Stimulated activated CD4-positive, alpha-beta T cell treated with anti-CD3 and anti-CD28 coated beads, Interleukin-2, amount 100 ng/mL, for 4 hours (primary cell): Measurements from ENCODE around the gene FFAR1.
"Not testable (repeated sequence)": the region's sequence is repeated elsewhere in the genome, so short reads cannot be mapped to it uniquely, and the experiment has no call there.

ENCODE experiments used
- DNase-seq: peaks from one replicate; pipeline ENCODE4 v3.0.0-alpha.2; 2020; ENCODE audit warnings: low read depth

Gene FFAR1

GRCh38 chr19:35360880-35361420, 13.2 kb downstream of the FFAR1 start:
- no peak for DNase-seq

- DNase-seq, result no peak
These were observed 14.7 kb downstream of the FFAR1 start for GRCh38 chr19:35362261-35363000.

- DNase-seq, result no peak
These were observed 15.4 kb downstream of the FFAR1 start for GRCh38 chr19:35363001-35363590.

GRCh38 chr19:35363711-35364425, 16.2 kb downstream of the FFAR1 start:
- no peak for DNase-seq

GRCh38 chr19:35365303-35365702, 17.6 kb downstream of the FFAR1 start:
- no peak for DNase-seq

- DNase-seq, result no peak
These were observed 20.7 kb downstream of the FFAR1 start for GRCh38 chr19:35368378-35368777.

GRCh38 chr19:35369522-35369921, 21.8 kb downstream of the FFAR1 start:
- DNase-seq, result no peak

- DNase-seq, result no peak
These were observed 23.0 kb downstream of the FFAR1 start, which contains the start of gene GPR42 for GRCh38 chr19:35370722-35371121. GPR42 (plus strand) TSS chr19:35371068; CDS start chr19:35371360, 292 bp downstream.

- no peak for DNase-seq
These were observed 25.8 kb downstream of the FFAR1 start for GRCh38 chr19:35373492-35373891.

- DNase-seq, result not testable (repeated sequence)
These were observed 26.3 kb downstream of the FFAR1 start for GRCh38 chr19:35374031-35374430.

GRCh38 chr19:35375505-35376307, 28.0 kb downstream of the FFAR1 start:
- no peak for DNase-seq

GRCh38 chr19:35377656-35378055, 30.0 kb downstream of the FFAR1 start:
- no peak for DNase-seq

GRCh38 chr19:35378356-35378755, 30.7 kb downstream of the FFAR1 start:
- DNase-seq, result no peak

- DNase-seq, result not testable (repeated sequence)
These were observed 31.8 kb downstream of the FFAR1 start for GRCh38 chr19:35379545-35379944.

GRCh38 chr19:35379992-35380391, 32.3 kb downstream of the FFAR1 start:
- DNase-seq, result no peak

GRCh38 chr19:35380450-35381124, 32.9 kb downstream of the FFAR1 start:
- no peak for DNase-seq

GRCh38 chr19:35381318-35381717, 33.6 kb downstream of the FFAR1 start:
- DNase-seq, result no peak

- no peak for DNase-seq
These were observed 34.2 kb downstream of the FFAR1 start for GRCh38 chr19:35381926-35382325.

- no peak for DNase-seq
These were observed 35.8 kb downstream of the FFAR1 start for GRCh38 chr19:35383536-35383935.

GRCh38 chr19:35388277-35389054, 40.8 kb downstream of the FFAR1 start:
- DNase-seq, result no peak
